DOHH2 (cell line): Measurements from ENCODE around the gene ZCCHC13.
"Not testable (repeated sequence)": the region's sequence is repeated elsewhere in the genome, so short reads cannot be mapped to it uniquely, and the experiment has no call there.

ENCODE experiments used
- EZH2phosphoT487 ChIP-seq: fragments of 200-600 bp; sonication (generic); IDR thresholded peaks from 2 replicates; pipeline ENCODE4 v1.6.1; 2017; ENCODE audit warnings: borderline replicate concordance, mild to moderate bottlenecking, antibody characterized with exemption, low read length, moderate library complexity, mixed read lengths
- TF ChIP-seq, protein P1 (sequence below): fragments of 200-600 bp; sonication (generic); IDR thresholded peaks from one replicate; pipeline ENCODE4 v1.5.1; 2014; ENCODE audit warnings: antibody characterized with exemption, mild to moderate bottlenecking, low read depth, low read length; ENCODE audit not compliant: poor library complexity, severe bottlenecking

DNA sequence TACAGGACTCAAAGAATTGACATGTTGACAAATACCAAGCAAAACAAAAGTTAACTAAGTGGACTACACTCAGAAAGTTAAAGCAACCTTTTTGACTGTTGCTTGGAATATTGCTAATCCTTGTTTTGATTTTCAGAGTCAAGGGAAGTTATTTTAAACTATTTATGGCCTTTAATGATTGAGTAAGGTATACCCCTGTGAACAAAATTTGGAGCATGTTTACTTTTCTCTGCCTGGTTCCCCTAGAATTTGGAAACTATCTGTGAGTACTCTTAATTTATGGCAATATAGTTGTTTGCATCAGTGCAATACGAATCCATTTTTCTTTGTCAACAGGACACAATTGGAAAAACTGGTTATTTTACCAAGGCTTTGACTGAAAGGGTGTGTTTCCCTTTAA lies 45.9 kb upstream of the ZCCHC13 start:
- TF ChIP-seq EZH2phosphoT487 = not testable (repeated sequence)
- TF ChIP-seq, protein P1, sequence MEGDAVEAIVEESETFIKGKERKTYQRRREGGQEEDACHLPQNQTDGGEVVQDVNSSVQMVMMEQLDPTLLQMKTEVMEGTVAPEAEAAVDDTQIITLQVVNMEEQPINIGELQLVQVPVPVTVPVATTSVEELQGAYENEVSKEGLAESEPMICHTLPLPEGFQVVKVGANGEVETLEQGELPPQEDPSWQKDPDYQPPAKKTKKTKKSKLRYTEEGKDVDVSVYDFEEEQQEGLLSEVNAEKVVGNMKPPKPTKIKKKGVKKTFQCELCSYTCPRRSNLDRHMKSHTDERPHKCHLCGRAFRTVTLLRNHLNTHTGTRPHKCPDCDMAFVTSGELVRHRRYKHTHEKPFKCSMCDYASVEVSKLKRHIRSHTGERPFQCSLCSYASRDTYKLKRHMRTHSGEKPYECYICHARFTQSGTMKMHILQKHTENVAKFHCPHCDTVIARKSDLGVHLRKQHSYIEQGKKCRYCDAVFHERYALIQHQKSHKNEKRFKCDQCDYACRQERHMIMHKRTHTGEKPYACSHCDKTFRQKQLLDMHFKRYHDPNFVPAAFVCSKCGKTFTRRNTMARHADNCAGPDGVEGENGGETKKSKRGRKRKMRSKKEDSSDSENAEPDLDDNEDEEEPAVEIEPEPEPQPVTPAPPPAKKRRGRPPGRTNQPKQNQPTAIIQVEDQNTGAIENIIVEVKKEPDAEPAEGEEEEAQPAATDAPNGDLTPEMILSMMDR = not testable (repeated sequence)
